ENCODE data around the gene MVP. TPM values are rescaled to one million over a fixed set of nuclear protein-coding genes. Genes with fewer than 3 reads are reported as not detected.
"Not testable (repeated sequence)": the region's sequence is repeated elsewhere in the genome, so short reads cannot be mapped to it uniquely, and the experiment has no call there.

MVP gene
- polyA plus RNA-seq, 1 experiment: 251 TPM

GRCh38 chr16:29877266-29877961 lies 57.2 kb downstream of the MVP start:
- CTCF ChIA-PET: interaction anchor here (1.1 kb wide), 1 partner anchor 29 kb away, joined by 3 read pairs; no protein-coding TSS in a partner anchor
- H3K4me3 ChIP-seq (ENCODE audit: low read depth, low read length): no peak overlapping the region
- TF ChIP-seq CTCF (IDR thresholded peaks at IDR 0.05; ENCODE audit: low read depth, low read length): no peak

GRCh38 chr16:29878172-29878571 lies 57.9 kb downstream of the MVP start:
- no peak for TF ChIP-seq CTCF (IDR thresholded peaks at IDR 0.05; ENCODE audit: low read depth, low read length)
- H3K27ac ChIP-seq (ENCODE audit: low read depth, low read length): no peak overlapping the region
- H3K4me3 ChIP-seq (ENCODE audit: low read depth, low read length): no peak overlapping the region
- peaks cover 8% of the 10 kb centered on the region; the same call in 1 of the 2 replicates for H3K9me3 ChIP-seq (ENCODE audit: control insufficient read depth, insufficient read depth, low read length)
- DNase-seq (ENCODE audit: low read depth, low spot score): no peak
- CTCF ChIA-PET: no interaction called here
- POLR2A ChIA-PET: interaction anchor here (0.5 to 0.8 kb wide), 2 partner anchors 11 to 296 kb away, joined by 3 read pairs; no protein-coding TSS in a partner anchor
- peaks cover 27% of the 10 kb centered on the region for H3K27me3 ChIP-seq (ENCODE audit: control insufficient read depth, insufficient read depth, low read length)

More at GRCh38 chr16:29877266-29877961, 57.2 kb downstream of the MVP start:
- H3K27me3 ChIP-seq (ENCODE audit: control insufficient read depth, insufficient read depth, low read length): peaks cover 27% of the 10 kb centered on the region
- no peak for DNase-seq (ENCODE audit: low read depth, low spot score)
- no peak overlapping the region for H3K27ac ChIP-seq (ENCODE audit: low read depth, low read length)
- peaks cover 8% of the 10 kb centered on the region; the same call in 1 of the 2 replicates for H3K9me3 ChIP-seq (ENCODE audit: control insufficient read depth, insufficient read depth, low read length)
- POLR2A ChIA-PET: interaction anchor here (0.5 to 0.8 kb wide), 2 partner anchors 12 to 297 kb away, joined by 3 read pairs; no protein-coding TSS in a partner anchor

GRCh38 chr16:29881050-29881449 lies 60.8 kb downstream of the MVP start:
- no peak overlapping the region for H3K4me3 ChIP-seq (ENCODE audit: low read depth, low read length)
- H3K27ac ChIP-seq (ENCODE audit: low read depth, low read length): no peak overlapping the region
- peaks cover 8% of the 10 kb centered on the region; the same call in 1 of the 2 replicates for H3K9me3 ChIP-seq (ENCODE audit: control insufficient read depth, insufficient read depth, low read length)
- ChIA-PET CTCF (no interaction called here), POLR2A (no interaction called here)
- DNase-seq (ENCODE audit: low read depth, low spot score): no peak
- no peak for TF ChIP-seq CTCF (IDR thresholded peaks at IDR 0.05; ENCODE audit: low read depth, low read length)
- peaks cover 17% of the 10 kb centered on the region for H3K27me3 ChIP-seq (ENCODE audit: control insufficient read depth, insufficient read depth, low read length)

GRCh38 chr16:29883987-29884386 lies 63.7 kb downstream of the MVP start:
- Histone ChIP-seq H3K27ac (ENCODE audit: low read depth, low read length) (no peak overlapping the region), H3K9me3 (ENCODE audit: control insufficient read depth, insufficient read depth, low read length) (no peaks in the 10 kb centered on the region), H3K4me3 (ENCODE audit: low read depth, low read length) (no peak overlapping the region), H3K27me3 (ENCODE audit: control insufficient read depth, insufficient read depth, low read length) (no peaks in the 10 kb centered on the region)
- POLR2A ChIA-PET: interaction anchor here (0.9 kb wide), 1 partner anchor 28 kb away, joined by 3 read pairs; no protein-coding TSS in a partner anchor
- no peak for DNase-seq (ENCODE audit: low read depth, low spot score)
- no peak for TF ChIP-seq CTCF (IDR thresholded peaks at IDR 0.05; ENCODE audit: low read depth, low read length)
- CTCF ChIA-PET: interaction anchor here (0.5 kb wide), 1 partner anchor 148 kb away, joined by 4 read pairs; no protein-coding TSS in a partner anchor

GRCh38 chr16:29889372-29889771 lies 69.1 kb downstream of the MVP start:
- H3K27me3 ChIP-seq (ENCODE audit: control insufficient read depth, insufficient read depth, low read length); CTCF ChIA-PET; DNase-seq (ENCODE audit: low read depth, low spot score); H3K27ac ChIP-seq (ENCODE audit: low read depth, low read length); H3K4me3 ChIP-seq (ENCODE audit: low read depth, low read length); H3K9me3 ChIP-seq (ENCODE audit: control insufficient read depth, insufficient read depth, low read length): not testable (repeated sequence)
- POLR2A ChIA-PET: interaction anchor here (0.6 to 0.8 kb wide), 2 partner anchors 12 to 21 kb away, joined by 3 to 4 read pairs; no protein-coding TSS in a partner anchor
